Keratinocyte (primary cell): Measurements from ENCODE around the gene SPTAN1. TPM values are rescaled to one million over a fixed set of nuclear protein-coding genes. Genes with fewer than 3 reads are reported as not detected.

ENCODE experiments used
- DNase-seq: peaks from one replicate; pipeline ENCODE4 v3.0.0-alpha.2; 2011; ENCODE audit warnings: low read depth, missing footprints, low spot score
- FAIRE-seq: peaks from 2 replicates; lab custom pipeline; 2011; peaks lifted over from hg19 to GRCh38; lab: Jason Lieb, UNC
- H2AFZ ChIP-seq: 2 replicates; pipeline ENCODE4 v1.6.0; 2012; ENCODE audit warnings: low read length, control low read depth, inconsistent platforms; ENCODE audit not compliant: control insufficient read depth
- H3K27ac ChIP-seq: 2 replicates; pipeline ENCODE4 v1.5.1; 2011; ENCODE audit warnings: low read length; ENCODE audit not compliant: control insufficient read depth, insufficient read depth
- H3K27me3 ChIP-seq: 3 replicates; pipeline ENCODE4 v1.6.0; 2011; ENCODE audit warnings: low read length; ENCODE audit not compliant: control insufficient read depth, insufficient read depth; ENCODE audit errors: extremely low read depth
- H3K36me3 ChIP-seq, 2 experiments: 2 replicates in 1 of 2; 3 replicates in 1 of 2; pipeline ENCODE4 v1.5.1; 2011; ENCODE audit warnings: low read length in 2 of 2, mild to moderate bottlenecking in 1 of 2; ENCODE audit not compliant: control insufficient read depth in 2 of 2, insufficient read depth in 2 of 2; ENCODE audit errors: extremely low read depth in 1 of 2
- H3K4me1 ChIP-seq: 3 replicates; pipeline ENCODE4 v1.5.1; 2011; ENCODE audit warnings: low read length; ENCODE audit not compliant: control insufficient read depth, insufficient read depth; ENCODE audit errors: extremely low read depth
- H3K4me2 ChIP-seq: 3 replicates; pipeline ENCODE4 v1.6.0; 2011; ENCODE audit warnings: low read depth, low read length; ENCODE audit not compliant: control insufficient read depth, insufficient read depth; ENCODE audit errors: extremely low read depth
- H3K4me3 ChIP-seq, 3 experiments: fragments of 200-600 bp in 1 of 3; sonication (generic) in 1 of 3; 2 replicates in 2 of 3; 3 replicates in 1 of 3; pipeline ENCODE4 v1.5.1; 2011 to 2016; ENCODE audit warnings: low read length in 3 of 3, mild to moderate bottlenecking in 3 of 3, control low read depth in 2 of 3, inconsistent platforms in 1 of 3, low read depth in 1 of 3, mixed read lengths in 1 of 3, mixed run types in 1 of 3, moderate library complexity in 1 of 3; ENCODE audit not compliant: control insufficient read depth in 2 of 3, insufficient read depth in 2 of 3; ENCODE audit errors: extremely low read depth in 1 of 3
- H3K79me2 ChIP-seq: 2 replicates; pipeline ENCODE4 v1.6.0; 2012; ENCODE audit warnings: low read length; ENCODE audit not compliant: control insufficient read depth, insufficient read depth
- H3K9ac ChIP-seq: 3 replicates; pipeline ENCODE4 v1.6.0; 2011; ENCODE audit warnings: low read length; ENCODE audit not compliant: control insufficient read depth, insufficient read depth; ENCODE audit errors: extremely low read depth
- H3K9me1 ChIP-seq: 3 replicates; pipeline ENCODE4 v1.6.0; 2011; ENCODE audit warnings: low read length; ENCODE audit not compliant: control insufficient read depth, insufficient read depth; ENCODE audit errors: extremely low read depth
- H3K9me3 ChIP-seq: 2 replicates; pipeline ENCODE4 v1.5.1; 2012; ENCODE audit warnings: low read depth, low read length; ENCODE audit not compliant: control insufficient read depth
- H4K20me1 ChIP-seq: 3 replicates; pipeline ENCODE4 v1.6.0; 2011; ENCODE audit warnings: low read length; ENCODE audit not compliant: control insufficient read depth, insufficient read depth; ENCODE audit errors: extremely low read depth
- EZH2 ChIP-seq: IDR thresholded peaks from one replicate; pipeline ENCODE4 v1.6.1; 2012; ENCODE audit warnings: inconsistent platforms, mild to moderate bottlenecking, low read length, moderate library complexity
- dilution Hi-C: fragments of 300-500 bp; cut with MboI; formaldehyde crosslinking; loops from one replicate; pipeline ENCODE4 v1.7.0; 2020; ENCODE audit warnings: low sequenced_read_pairs; ENCODE audit not compliant: extremely low pct_ligation_motif_present
- polyA plus RNA-seq, 5 experiments: library from polyadenylated mRNA; depleted of rRNA in 3 of 5; stranded (reverse) in 3 of 5; stranded (forward) in 1 of 5; unstranded in 1 of 5; fragments of >200 nt; gene quantifications; 1 replicate in 1 of 5; 2 replicates in 3 of 5; 3 replicates in 1 of 5; pipeline versions ENCODE4 v1.2.1 to v1.2.3, GENCODE V29; 2011 to 2012; ENCODE audit warnings: missing spikeins in 2 of 5, low read depth in 1 of 5, low replicate concordance in 1 of 5
- TF ChIP-seq, protein P1 (sequence below), 3 experiments: IDR thresholded peaks in 1 of 3; conservative IDR thresholded peaks in 1 of 3; optimal IDR thresholded peaks in 1 of 3; 2 replicates in 2 of 3; 3 replicates in 1 of 3; pipeline versions ENCODE3 to v1.5.1; 2011; ENCODE audit warnings: low read length in 3 of 3, mild to moderate bottlenecking in 3 of 3, moderate library complexity in 2 of 3, control low read depth in 1 of 3, inconsistent platforms in 1 of 3; ENCODE audit not compliant: insufficient read depth in 2 of 3; ENCODE audit errors: extremely low read depth in 1 of 3

The SPTAN1 gene
- polyA plus RNA-seq, 1 donor (not counting 4 experiments of a cell fraction or from before 2014, with no cell fraction given): 98.7 TPM

DNA sequence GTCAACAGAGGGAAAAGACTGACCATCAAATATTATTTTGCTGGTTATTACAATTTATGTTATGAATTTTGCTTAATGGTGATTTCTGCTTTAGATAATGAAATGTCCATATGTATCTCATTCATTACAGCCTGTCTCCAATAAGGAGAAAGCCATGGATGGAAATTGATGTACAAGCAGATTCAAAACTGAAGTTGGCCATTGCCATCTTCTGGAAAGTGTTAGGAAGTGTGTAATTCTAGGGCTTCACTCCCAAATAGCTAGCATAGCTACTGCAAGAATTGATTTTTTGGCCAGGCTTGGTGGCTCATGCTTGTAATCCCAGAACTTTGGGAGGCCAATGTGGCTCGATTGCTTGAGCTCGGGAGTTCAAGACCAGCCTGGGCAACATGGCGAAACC lies 58.5 kb downstream of the SPTAN1 start:
- Histone ChIP-seq H3K36me3 (peaks cover 50 to 54% of the 10 kb centered on the region in 2 experiments), H3K27me3 (no peaks in the 10 kb centered on the region), H3K4me2 (no peak overlapping the region), H3K4me1 (no peaks in the 10 kb centered on the region), H3K9me1 (no peaks in the 10 kb centered on the region), H3K9ac (no peak overlapping the region), H3K79me2 (no peaks in the 10 kb centered on the region), H4K20me1 (peaks cover 2% of the 10 kb centered on the region), H3K4me3 (no peak overlapping the region), H2AFZ (no peak overlapping the region), H3K27ac (no peak overlapping the region), H3K9me3 (no peaks in the 10 kb centered on the region)
- DNase-seq: no peak
- dilution Hi-C loops: no loop called here
- TF ChIP-seq EZH2: no peak
- no peak for FAIRE-seq

DNA sequence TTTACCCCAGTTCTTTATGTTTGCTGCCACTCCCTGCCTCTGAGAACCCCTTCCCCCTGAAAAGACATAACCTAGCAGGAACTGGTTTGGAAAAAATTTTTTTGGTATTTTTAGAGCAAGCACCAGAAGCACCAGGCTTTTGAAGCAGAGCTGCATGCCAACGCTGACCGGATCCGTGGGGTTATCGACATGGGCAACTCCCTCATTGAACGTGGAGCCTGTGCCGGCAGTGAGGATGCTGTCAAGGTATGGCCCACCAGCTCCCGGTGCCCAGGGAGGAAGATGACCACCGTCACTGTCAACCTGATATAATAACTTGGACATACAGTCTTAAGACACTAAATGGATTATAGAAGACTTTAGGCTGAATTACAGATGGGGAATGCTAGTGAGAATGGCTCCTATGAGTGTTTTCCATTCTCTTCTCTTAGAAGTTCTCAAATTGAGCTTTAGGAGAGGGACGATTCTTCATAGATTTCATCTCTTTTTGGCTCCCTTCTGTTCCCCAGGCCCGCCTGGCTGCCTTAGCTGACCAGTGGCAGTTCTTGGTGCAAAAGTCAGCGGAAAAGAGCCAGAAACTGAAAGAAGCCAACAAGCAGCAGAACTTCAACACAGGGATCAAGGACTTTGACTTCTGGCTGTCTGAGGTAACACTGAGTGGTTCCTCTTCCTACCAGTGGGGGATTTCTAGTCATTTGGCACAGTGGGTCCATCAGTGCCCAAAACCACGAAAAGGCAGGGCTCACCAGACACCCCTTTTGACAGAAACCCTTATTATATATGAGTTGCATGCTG lies 59.4 kb downstream of the SPTAN1 start:
- no peak overlapping the region for H3K9ac ChIP-seq
- no peak overlapping the region for H3K4me3 ChIP-seq
- DNase-seq (no peak), FAIRE-seq (no peak)
- no peaks in the 10 kb centered on the region for H3K79me2 ChIP-seq
- H3K36me3 ChIP-seq: peaks cover 53 to 59% of the 10 kb centered on the region in 2 experiments
- dilution Hi-C loops: no loop called here
- no peaks in the 10 kb centered on the region for H3K4me1 ChIP-seq
- H3K27ac ChIP-seq: no peak overlapping the region
- TF ChIP-seq, protein P1, sequence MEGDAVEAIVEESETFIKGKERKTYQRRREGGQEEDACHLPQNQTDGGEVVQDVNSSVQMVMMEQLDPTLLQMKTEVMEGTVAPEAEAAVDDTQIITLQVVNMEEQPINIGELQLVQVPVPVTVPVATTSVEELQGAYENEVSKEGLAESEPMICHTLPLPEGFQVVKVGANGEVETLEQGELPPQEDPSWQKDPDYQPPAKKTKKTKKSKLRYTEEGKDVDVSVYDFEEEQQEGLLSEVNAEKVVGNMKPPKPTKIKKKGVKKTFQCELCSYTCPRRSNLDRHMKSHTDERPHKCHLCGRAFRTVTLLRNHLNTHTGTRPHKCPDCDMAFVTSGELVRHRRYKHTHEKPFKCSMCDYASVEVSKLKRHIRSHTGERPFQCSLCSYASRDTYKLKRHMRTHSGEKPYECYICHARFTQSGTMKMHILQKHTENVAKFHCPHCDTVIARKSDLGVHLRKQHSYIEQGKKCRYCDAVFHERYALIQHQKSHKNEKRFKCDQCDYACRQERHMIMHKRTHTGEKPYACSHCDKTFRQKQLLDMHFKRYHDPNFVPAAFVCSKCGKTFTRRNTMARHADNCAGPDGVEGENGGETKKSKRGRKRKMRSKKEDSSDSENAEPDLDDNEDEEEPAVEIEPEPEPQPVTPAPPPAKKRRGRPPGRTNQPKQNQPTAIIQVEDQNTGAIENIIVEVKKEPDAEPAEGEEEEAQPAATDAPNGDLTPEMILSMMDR (optimal IDR thresholded peaks at IDR 0.05 in 1 of 3, IDR thresholded peaks at IDR 0.05 in 1 of 3, conservative IDR thresholded peaks at IDR 0.05 in 1 of 3; ENCODE audit: extremely low read depth in 1 of 3, insufficient read depth in 2 of 3, low read length in 3 of 3): no peak
- TF ChIP-seq EZH2: no peak
- H3K9me1 ChIP-seq: no peaks in the 10 kb centered on the region
- no peak overlapping the region for H2AFZ ChIP-seq
- H3K27me3 ChIP-seq: no peaks in the 10 kb centered on the region
- H3K4me2 ChIP-seq: no peak overlapping the region
- H3K9me3 ChIP-seq: no peaks in the 10 kb centered on the region
- H4K20me1 ChIP-seq: peaks cover 2% of the 10 kb centered on the region
